COLO668 (cell line): ENCODE data around the gene RPAP2.
"Not testable (repeated sequence)": the region's sequence is repeated elsewhere in the genome, so short reads cannot be mapped to it uniquely, and the experiment has no call there.

Experiments used
- DNase-seq: peaks from one replicate; lab custom pipeline; 2025; ENCODE audit not compliant: unreplicated experiment; lab: John Stamatoyannopoulos, UW

Gene RPAP2

DNA sequence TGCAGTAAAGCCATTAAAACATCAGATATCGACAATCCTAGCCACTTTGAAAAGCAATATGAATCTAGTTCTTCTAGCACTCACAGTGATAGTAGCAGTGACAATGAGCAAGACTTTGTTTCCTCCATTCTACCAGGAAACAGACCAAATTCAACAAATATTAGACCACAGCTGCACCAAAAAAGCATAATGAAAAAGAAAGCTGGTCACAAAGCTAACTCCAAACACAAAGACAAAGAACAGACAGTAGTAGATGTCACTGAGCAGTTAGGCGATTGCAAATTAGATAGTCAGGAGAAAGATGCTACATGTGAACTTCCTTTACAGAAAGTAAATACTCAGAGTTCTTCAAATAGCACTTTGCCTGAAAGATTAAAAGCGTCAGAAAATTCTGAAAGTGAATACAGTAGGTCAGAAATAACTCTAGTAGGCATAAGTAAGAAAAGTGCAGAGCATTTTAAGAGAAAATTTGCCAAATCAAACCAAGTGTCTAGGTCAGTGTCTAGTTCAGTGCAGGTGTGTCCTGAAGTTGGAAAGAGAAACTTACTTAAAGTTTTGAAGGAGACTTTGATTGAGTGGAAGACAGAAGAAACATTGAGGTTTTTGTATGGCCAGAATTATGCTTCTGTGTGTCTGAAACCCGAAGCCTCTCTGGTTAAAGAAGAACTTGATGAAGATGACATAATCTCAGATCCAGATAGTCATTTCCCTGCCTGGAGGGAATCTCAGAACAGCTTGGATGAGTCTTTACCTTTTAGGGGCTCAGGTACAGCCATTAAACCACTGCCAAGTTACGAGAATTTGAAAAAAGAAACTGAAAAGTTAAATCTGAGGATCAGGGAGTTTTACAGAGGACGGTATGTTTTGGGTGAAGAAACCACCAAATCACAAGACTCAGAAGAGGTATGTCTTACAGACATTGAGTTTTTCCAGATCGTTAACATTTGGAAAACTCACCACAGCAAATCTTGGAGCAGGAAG is 24.9 kb downstream of the RPAP2 start:
- DNase-seq, result no peak

DNA sequence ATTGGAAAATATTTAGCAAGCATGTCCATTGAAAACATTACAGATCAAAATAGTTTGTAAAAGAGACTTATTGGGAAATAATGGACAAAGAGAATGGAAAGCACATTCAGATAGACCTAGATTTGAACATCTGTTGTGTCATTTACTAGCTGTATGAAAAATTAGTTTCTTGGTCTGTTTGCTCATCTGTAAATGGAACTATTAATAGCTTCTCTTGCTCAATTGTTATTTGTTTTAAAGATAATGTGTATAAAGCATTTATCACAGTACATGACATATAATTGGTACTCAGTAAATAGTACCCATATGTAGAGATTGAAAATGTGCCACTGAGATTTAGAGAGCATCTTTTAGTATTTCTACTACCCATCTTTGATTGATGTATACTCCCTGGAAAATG is 25.9 kb downstream of the RPAP2 start:
- no peak for DNase-seq

GRCh38 chr1:92326681-92327080 is 27.8 kb downstream of the RPAP2 start:
- no peak for DNase-seq

GRCh38 chr1:92327794-92328193 is 28.9 kb downstream of the RPAP2 start:
- DNase-seq, result no peak

GRCh38 chr1:92329347-92330129 is 30.7 kb downstream of the RPAP2 start:
- DNase-seq, result no peak

DNA sequence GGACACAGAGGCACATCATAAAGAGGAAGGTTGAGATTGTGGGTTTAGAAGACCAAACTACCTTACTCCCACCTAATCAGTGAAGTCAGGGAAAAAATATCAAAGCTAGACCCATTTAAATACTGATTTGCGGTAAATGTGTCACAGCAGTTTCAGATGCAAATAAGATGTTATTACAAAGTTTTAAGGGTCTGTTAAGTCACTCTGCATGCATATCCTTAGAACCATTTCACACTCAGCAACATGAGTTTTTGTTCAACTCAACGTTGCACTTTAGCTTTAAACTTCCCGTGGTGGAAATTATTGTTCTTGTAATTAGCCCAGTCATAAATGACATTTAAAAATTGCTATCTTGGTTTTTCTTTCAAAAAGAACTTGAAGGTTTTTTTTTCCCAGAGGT is 34.8 kb downstream of the RPAP2 start:
- no peak for DNase-seq

- no peak for DNase-seq
Measured at GRCh38 chr1:92340154-92340553, 41.3 kb downstream of the RPAP2 start.

GRCh38 chr1:92342401-92342800 is 43.5 kb downstream of the RPAP2 start:
- no peak for DNase-seq

- DNase-seq, result no peak
Measured at GRCh38 chr1:92343061-92343460, 44.2 kb downstream of the RPAP2 start.

DNA sequence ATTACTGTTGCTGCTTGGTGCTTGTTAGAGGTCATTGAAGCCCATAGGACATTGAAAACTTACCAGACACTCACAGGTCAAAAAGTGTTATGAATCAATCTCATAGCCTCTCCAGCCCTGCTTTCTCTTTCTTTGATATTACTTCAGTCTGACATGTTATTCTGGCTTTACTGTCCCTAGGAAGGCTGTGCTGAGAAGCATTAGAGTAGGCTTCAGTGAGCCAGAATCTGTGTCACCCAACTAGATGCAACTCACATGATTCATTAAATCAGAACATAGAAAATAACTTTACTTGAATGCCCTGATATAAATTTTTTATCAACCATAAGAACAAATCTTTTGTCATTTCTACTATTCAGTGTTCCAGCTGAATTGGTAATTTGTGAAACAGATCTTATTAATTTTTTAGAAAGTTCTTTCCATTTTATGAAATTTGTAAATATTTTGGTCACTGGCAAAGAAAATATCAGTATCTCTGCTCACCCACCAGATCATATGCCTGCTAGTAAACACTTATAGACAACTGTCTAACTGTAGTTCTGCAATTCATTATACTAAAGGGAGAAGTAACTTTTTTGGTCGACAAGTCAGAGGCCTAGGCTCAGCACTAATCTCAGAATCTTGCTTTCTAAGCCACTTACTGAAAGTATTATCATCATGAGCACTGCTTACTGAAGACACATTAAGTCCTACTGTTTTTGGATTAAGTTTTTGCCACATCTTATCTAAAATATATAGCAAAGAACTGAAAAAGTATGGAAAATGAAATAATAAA is 48.2 kb downstream of the RPAP2 start:
- DNase-seq, result no peak

DNA sequence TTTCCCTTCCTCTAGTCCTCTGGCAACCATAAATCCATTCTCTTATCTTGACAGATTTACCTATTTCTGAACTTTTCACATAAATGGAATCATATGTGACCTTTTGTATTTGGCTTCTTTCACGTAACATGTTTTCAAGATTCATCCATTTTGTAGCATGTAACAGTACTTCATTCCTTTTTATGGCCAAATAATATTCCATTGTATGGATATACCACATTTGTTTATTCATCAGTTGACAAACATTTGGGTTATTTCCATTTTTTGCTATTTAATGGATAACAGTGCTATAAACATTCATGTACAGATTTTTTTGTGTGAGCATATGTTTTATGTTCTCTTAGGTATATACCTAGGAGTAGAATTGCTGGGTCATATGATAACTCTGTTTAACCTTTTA is 54.0 kb downstream of the RPAP2 start:
- DNase-seq, result no peak

DNA sequence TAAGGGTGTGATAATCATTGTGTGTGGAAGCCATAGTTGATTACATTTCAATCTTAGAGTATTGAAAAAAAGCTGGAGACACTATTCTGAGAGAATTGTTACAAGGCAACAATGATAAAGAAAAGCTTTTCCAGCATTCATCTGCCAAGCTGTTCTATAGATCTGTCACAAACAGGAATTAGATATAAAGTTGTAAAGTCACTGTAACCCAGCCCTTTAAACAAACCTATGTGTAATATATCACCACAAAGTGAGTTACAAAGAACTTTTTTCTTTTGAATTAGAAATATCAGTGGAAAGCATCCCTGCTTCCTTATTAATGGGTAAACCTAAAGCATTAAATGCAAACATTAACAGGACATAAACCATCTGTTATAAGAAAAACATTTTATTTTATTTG is 55.4 kb downstream of the RPAP2 start:
- no peak for DNase-seq

- DNase-seq, result no peak
Measured at GRCh38 chr1:92356956-92357355, 58.1 kb downstream of the RPAP2 start.

GRCh38 chr1:92359382-92359781 is 60.5 kb downstream of the RPAP2 start:
- not testable (repeated sequence) for DNase-seq

DNA sequence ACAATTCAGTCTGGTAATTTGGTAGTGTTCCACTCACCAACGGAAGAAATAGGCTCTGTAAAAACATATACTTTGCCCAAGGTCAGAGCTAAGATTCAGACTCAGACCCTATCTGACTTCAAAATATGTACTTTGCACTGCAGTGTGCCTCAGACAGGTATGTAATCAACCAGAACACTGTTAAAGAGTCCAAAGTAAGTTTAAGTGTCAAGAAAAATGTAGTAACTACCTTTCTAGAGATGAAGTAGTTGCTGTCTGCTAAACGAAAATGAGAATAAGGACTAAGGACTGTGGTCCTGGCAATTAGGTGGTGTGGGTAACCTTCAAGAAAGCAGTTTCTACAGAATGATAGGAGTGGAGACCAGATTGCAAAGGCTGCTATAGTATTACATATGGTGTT is 61.1 kb downstream of the RPAP2 start:
- no peak for DNase-seq

GRCh38 chr1:92362970-92363369 is 64.1 kb downstream of the RPAP2 start:
- no peak for DNase-seq

DNA sequence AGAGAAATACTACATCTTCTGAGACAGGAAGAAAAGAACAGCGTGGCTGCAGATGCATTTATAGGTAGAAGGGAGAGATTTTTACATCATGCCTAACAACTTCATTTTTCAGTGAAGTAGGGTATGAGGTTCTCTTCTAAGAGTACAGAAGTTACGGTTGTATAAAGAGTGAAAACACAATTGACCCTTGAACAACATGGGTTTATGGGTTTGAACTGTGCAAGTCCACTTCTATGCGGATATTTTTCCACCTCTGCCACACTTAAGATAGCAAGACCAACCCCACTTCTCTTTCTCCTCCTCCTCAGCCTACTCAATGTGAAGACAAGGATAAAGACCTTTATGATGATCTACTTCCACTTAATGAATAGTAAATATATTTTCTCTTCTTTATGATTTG is 64.5 kb downstream of the RPAP2 start:
- no peak for DNase-seq

DNA sequence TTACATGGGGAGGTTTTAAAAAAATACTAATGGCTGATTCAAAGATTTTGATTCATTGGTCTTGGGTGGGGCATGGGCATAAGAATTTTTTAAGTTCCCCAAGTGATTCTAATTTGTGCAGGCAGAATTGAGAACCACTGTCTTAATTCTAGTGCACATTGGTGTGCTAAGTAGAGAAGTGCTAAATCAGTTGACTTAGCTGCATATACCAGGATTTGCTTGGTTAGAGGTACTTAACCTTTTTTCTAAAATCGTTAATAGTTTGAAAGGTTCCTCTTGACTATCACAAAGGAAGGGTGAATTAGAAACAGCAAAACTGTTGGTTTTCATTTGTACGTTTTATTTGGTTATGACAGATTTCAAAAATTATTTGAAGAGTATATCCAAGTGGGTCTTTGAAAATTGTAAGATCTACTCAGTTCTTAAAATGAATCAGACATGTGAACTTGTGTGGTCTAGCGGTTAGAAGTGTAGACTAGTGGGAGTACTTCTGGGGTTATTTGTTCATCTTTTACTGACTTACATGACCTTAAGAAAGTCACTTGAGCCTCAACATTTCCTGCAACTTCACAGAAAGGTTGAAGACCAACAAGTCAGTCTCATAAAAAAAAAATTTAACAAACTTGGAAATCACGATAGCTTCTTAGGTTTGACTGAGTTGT is 66.7 kb downstream of the RPAP2 start:
- DNase-seq, result no peak

GRCh38 chr1:92366040-92366395 is 67.2 kb downstream of the RPAP2 start:
- DNase-seq, result no peak

DNA sequence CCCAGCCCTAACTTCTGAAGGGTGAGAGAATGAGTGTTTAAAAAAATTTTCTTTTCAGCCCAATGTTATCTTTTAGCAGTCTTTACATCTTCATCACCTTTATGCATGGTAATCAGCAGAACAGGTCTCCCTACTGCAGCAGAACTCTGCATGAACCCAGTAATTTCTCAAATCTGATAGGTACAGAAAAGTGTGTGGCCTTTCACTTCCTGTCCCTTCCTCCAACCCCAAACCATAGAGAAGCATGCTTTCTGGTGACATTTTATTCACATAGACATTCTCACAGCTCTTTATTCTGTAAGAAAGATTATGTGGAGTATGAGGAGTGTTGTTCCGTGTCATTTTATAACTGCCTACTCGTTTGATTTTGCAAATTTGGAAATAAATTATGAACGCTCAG is 68.6 kb downstream of the RPAP2 start:
- no peak for DNase-seq

DNA sequence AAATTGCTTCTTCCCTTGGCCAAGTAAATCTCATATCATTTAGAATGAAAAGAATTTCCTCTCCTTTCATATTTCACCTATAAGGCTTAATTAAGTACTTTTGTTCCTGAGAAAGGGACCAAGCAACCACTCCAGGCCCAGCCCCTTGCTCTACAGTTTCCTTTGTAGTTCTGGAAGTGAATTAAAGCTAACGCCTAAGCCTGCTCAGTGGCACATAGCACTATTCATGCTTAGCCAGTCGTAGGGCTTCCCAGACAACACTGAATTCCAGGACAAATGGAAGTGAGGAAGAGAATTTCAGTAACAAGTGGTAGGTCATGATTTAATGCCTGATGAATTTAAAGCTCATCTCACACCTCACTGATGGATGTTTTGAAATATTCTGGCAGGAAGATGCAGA is 73.3 kb downstream of the RPAP2 start:
- DNase-seq, result no peak
